Measurements from ENCODE around the gene STT3B.

DNA sequence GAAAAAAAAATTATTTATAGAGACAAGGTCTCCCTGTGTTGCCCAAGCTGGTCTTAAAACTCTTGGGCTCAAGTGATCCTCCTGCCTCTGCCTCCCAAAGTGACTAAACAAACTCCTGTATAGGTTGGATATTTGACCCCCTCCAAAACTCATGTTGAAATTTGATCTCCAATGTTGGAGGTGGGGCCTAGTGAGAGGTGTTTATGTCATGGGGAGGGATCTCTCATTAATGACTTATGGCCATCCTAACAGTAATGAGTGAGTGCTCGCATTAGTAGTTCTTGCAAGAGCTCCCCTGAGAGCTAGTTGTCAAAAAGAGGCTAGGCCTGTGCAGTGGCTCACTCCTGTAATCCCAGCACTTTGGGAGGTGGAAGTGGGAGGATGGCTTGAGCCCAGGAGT is 141.2 kb downstream of the STT3B start:
- TF ChIP-seq CTCF (IDR thresholded peaks at IDR 0.05) (no peak), POLR2A (IDR thresholded peaks at IDR 0.05) (no peak), EP300 (IDR thresholded peaks at IDR 0.05) (no peak)
